ENCODE measurements around the gene CFAP100.

The CFAP100 gene

DNA sequence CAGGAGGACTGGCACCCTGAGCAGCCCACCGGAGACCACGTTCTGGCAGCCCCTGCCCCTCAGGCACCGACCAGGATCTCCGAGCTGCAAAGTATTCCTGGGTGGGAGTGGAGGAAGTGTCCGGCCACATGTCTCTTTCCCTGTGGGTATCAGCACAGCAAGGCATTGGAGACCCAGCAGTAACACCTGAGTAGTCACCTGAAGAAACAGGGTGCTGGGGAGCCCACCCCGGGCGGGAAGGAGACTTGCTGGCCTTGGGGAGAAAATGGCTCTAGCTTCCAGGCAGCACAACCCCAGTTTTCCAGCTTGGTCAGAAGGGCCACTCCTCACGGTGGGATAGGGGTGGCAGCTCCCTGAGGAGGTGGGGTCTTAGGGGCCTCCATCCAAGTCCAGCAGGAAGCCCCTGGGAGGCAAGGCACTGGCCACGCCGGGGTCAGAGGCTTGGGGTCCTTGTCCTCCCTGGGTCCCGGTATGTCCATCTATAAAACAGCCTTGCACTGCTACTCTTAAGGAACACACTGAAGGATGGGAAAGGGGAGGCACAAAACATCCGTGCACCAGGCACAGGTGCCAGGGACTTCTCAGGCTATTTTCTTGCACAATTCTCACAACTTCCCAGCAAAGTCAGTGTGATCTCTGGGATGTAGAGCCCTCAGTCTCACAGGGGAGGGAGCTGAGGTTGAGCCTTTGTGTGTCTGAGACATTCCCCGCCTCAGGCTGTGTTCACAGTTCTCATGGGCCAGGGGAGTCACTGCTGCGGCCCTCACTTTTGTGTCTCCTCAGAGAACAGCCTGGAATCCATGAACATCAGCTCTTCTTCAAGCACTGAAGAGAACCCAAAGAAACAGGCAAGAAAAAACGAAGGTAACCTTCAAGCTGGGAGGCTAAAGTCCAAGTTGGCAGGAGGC is 11.9 kb downstream of the CFAP100 start:
- no peak for ATAC-seq

GRCh38 chr3:126407412-126408044 is 12.8 kb downstream of the CFAP100 start:
- ATAC-seq = no peak

DNA sequence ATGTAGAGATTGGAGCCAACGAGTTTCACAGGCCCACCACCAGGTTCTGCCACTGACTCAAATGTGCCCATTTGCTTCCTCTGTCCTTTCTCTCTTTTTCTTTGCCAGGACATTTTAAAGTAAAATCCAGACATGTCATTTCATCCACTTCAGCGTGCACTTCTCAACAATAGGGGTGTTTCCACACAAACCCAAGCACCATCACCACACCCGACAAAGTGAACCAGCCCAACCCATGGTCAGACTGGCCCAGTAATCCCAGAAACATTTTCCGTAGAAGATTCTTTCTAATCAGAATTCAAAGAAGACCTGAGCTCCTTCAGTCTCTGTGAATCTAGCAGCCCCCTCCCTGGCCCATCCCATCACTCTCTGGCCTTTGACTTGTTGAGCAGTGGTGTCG is 13.4 kb downstream of the CFAP100 start:
- no peak for ATAC-seq

DNA sequence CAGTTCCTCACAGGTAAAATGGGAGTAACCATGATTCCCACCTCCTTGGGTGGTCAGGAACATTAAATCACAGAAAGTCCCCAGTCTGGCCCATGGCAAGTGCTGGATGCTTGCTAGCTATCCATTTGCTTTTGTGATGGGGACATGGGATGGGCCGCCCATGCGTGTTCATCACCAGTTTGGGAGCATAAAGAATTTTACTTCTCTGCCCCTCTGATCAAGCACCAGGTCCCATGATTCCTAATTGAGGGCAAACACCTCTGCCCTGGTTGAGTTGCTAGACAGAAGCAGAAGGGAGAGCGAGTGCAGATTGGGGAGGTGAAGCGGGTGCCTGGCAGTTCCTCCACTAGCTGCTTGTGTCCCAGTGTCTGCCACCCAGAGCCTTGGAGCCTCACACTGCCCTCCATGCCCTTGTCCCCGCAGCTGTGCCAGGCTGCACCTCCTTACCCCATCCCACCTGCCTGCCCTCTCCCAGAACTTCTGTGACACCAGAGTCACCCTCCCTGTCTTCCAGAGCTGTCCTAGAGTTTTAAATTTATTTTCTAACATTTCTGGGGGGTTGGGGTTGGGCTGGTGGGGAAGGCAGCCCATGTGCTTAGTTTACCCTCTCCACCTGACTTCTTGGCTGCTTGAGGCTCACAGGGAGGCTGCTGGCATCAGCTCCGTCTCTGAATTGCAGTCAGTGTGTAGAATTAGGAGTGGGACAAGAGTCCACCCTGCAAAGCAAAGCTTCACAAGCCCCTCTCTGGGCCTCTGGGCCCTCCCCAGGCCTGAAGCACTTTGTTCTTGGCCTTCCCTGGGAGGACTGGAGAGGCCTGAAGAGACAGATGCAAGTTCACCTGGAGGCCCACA is 18.4 kb downstream of the CFAP100 start:
- ATAC-seq = no peak

- ATAC-seq = no peak
Observed at GRCh38 chr3:126413693-126414080, 19.0 kb downstream of the CFAP100 start.

DNA sequence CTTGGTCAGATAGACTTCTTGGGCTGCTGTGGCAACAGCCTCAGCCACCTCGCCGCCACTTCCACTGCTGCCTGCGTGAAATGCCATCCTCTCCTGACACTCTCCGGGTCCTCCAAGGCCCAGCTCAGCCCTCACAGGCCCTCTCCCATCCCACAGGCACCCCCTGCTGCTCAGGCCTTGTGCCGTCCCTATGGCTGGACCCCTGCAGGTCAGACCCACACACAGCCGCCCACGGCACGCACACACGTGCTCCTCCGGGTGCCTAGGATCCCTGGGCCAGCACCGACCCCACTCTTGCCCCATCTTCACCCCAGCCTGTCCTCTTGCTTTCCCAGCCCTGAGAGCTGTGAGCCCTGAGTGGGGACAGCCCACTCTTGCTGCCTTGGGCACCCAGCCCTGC is 19.7 kb downstream of the CFAP100 start:
- ATAC-seq = no peak

DNA sequence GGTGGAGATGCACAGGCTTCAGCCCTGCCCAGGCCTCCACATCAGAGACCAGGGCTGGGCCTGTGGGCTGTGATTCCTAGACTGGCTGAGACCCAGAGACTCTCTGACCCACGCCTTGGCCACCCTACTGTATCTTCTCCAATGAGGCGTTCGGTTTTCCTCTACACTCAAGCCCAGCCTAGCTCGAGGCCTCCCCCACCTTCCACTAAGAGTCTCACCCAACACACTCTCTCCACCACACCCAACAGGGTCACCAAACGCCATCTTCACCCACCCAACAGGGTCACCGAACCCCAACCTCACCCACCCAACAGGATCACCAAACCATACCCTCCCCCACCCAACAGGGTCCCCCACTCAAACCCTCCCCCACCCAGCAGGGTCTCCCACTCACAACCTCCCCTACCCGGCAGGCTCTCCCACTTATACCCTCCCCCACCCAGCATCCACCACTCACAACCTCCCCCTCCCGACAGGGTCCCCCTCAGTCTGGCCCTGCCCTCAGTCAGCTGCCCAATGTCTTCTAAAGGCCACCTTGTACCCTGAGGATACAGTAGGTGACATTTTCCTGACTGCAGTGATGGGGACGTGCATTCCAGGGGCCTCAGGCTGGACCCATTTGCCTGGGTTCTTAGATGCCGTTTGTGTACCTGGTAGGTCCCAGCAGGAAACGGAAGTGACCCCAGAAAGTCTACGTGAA is 20.4 kb downstream of the CFAP100 start:
- ATAC-seq = no peak

DNA sequence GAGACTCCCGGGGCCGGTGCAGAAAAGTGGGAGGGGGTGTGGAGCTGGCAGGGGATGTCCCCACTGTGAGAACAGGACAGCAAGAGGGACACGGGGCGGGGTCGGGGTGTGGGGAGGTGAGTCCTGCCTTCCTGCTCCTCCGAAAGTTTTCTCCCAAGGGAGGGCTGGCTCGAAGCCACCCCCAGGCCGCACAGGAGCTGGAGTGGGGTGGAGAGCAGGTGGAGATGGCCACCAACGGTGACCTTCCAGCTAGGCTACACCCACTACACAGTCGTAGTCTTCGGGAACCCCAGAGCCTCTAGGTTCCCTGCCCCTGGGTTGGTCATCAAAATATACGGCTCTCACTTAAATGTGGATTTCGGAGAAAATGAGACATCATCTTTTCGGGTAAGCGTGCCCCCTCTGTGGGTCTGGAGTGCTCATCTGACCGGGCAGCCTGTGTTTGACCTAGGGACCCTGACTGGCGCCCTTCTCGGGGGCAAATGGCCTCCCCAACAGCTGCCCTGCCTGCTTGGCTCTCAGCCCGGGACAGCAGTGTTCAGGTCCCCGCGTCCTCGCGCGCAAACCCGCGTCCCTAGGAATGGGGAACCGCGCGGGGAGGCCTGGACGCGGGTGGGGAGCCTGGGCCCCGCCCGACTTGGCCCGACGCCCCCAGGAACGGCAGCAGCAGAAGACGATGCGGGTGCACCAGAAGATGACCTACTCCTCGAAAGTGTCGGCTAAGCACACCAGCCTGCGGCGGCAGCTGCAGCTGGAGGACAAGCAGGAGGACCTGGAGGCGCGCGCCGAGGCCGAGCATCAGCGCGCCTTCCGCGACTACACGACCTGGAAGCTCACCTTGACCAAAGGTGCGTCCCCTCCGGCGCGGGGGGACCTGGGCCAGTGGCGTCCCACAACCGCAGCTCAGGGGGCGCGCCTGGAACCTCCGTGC is 21.2 kb downstream of the CFAP100 start:
- no peak for ATAC-seq

GRCh38 chr3:126416943-126417342 is 22.2 kb downstream of the CFAP100 start:
- ATAC-seq = no peak

GRCh38 chr3:126417515-126417914 is 22.8 kb downstream of the CFAP100 start:
- ATAC-seq = no peak

GRCh38 chr3:126417981-126418530 is 23.3 kb downstream of the CFAP100 start:
- ATAC-seq = no peak

GRCh38 chr3:126418661-126419131 is 24.0 kb downstream of the CFAP100 start:
- no peak for ATAC-seq

DNA sequence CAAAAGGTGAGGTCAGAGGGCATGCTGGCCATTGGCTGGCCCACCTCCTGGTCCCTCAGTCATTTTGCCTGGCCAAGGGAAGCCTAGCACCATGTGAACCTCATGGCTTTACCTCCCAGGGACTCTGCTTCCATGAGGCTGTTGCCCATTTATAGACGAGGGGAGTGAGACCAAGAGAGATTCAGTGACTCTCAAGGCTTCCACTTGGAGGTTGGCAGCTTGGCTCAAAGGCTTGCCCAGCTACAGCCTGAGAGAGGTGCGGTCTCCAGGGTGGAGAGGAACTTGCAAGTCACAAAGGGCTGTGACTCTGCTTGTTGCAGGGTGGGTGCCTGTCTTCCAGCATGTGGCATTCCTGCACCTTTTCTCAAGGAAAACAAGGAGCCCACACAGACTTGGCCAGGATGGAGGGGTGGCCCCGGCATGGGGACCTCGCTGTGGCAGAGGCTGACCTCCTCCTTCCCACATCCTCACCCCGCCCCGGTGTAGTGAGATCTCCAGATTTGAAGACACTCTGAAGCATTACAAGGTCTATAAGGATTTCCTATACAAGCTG is 24.5 kb downstream of the CFAP100 start:
- no peak for ATAC-seq

GRCh38 chr3:126419886-126420786 is 25.4 kb downstream of the CFAP100 start:
- no peak for ATAC-seq

DNA sequence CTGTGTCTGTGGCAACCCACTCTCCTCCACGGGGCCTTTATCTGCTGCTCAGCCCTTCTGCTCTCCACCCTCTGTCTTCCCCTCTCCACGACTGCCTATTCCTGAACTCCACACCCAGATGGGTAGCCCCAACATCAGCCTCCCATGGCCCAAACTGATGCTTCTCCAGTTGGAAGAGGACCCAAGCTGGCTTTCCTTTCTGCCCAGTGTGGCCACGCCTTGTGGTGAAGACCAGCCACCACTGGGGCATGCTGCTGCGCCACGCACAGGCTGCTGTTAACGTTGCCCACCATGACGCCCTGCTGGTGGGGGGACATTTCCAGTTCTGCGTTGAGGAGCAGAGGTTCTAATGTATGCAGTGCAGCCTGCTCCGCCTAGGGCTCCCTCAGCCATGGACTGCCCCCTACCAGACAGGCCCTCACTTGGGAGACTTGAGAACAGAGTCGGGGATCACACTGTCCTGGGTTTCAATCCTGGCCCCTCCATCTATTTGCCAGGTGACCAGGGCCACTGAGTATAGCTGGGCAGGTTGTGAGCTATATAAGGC is 26.9 kb downstream of the CFAP100 start:
- ATAC-seq = peak in 1 of 2 donors; percentile 15

- ATAC-seq = no peak
Observed at GRCh38 chr3:126422121-126422520, 27.4 kb downstream of the CFAP100 start.

DNA sequence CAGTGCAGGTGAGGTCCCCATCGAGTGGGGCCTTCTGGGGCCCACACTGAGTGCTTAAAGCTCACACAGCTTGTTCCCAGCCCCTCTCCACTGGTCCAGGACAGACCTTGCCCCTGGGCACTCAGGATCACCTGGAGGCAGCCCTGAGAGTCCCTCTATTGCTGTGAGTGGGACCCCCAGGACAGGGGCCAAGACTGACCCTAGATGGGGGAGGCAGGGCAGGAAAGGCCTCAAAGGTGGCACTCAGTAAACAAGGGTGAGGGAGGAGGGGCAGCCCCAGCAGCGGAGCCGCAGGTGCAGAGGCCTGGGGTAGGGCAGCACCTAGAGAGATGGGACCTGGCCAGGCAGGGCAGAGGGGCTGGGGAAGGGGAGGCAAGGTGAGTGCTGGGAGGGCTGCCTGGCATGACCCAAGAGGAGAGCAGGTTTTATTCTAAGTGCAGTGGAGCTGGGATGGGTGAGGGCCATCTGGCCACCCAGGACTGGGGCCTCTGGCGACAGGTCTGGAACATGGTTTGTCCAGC is 27.9 kb downstream of the CFAP100 start:
- no peak for ATAC-seq

- ATAC-seq = no peak
Observed at GRCh38 chr3:126423191-126424038, 28.7 kb downstream of the CFAP100 start.

All from activated CD4-positive, CD25-positive, alpha-beta regulatory T cell treated with anti-CD3 and anti-CD28 coated beads, Interleukin-2, amount 50 U/mL, for 24 hours (primary cell).